Measurements from ENCODE around the gene INO80E.

INO80E gene

DNA sequence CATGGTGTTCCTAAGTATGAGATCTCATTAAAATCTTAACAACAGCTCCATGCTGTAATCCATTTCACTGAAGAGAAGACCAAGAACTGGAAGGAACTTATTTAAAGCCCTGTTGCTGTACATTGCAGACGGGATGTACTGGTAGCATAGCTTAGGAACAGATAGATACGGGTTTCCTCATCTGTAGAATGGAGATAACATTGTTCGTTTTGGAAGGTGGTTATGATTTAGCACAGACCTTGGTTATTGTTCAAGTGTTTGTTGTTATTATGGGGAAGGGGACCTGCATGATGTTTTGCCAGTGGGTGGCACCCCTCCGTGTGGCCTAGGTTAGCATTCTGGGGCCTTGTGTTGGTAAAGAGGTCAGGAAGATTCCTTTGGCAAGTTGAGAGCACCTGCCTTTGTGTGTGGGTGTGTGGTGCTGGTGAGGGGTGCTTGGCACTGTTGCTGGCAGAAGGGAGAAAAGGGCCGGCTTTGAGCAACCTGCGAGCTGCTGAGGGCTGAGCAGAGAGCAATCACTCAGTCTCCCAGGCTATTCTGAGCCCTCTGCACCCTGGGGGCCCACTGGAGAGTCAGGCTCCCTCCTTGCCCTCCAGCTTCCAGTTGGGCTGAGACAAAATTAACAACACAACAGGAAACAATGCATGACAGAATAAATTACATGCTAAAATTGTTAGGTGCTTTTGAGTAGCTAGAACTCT lies 20.1 kb upstream of the INO80E start:
- DNase-seq (ENCODE audit: low spot score) = no peak

- DNase-seq (ENCODE audit: low spot score) = no peak
Measured at GRCh38 chr16:29977063-29977825, 18.8 kb upstream of the INO80E start.

GRCh38 chr16:29978081-29978480 lies 18.0 kb upstream of the INO80E start:
- no peak for DNase-seq (ENCODE audit: low spot score)

- DNase-seq (ENCODE audit: low spot score) = no peak
Measured at GRCh38 chr16:29978564-29979270, 17.3 kb upstream of the INO80E start.

- DNase-seq (ENCODE audit: low spot score) = no peak
Measured at GRCh38 chr16:29982560-29983419, 13.3 kb upstream of the INO80E start.

GRCh38 chr16:29983420-29984136 lies 12.5 kb upstream of the INO80E start:
- DNase-seq (ENCODE audit: low spot score) = no peak

DNA sequence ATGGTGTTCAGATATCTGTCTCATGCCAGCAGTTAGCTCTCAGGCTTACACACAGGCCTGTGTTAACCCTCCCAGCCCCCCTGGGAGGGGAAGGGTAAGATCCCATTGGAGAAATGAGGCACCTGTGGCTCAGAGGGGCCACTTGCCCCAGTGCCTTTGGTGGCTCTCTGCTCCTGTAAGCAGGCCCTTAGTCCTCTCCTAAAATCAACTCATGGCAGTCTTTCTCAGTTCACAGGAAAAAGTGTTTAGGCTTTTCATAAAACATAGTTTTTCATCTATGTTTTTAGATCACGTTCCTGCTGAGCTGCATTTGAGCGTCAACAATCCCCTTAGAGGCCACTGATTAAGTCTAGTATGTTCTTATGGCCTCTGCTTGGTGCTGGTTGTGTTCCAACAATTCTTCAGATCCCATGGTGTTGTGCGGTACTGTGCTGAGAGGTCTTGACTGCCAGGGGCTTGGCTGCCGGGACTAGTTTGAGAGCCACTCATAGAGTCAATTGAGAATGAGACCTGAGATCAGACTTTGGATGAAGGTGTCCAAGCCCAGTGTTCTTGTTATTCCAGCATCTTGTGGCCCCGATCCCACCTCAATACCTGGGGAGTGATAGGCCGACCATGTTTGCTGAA lies 11.8 kb upstream of the INO80E start:
- no peak for DNase-seq (ENCODE audit: low spot score)

DNA sequence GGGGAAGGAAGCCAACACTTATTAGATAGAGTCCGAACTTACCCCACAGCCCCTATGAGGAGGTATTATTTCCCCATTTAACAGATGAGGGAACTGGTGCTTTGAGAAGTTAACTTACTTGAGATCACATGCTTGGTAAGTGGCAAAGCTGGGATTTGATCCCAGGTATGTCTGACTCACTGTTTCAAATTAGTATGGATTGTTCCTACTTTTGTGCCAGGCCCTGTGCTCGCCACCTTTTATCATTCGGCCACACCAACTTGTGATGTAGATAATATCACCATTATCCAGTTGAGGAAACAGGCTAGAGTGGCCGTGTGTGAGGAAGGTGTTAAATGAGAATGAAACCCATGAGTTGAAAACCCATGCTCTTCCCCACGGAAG lies 11.3 kb upstream of the INO80E start:
- DNase-seq (ENCODE audit: low spot score) = no peak

DNA sequence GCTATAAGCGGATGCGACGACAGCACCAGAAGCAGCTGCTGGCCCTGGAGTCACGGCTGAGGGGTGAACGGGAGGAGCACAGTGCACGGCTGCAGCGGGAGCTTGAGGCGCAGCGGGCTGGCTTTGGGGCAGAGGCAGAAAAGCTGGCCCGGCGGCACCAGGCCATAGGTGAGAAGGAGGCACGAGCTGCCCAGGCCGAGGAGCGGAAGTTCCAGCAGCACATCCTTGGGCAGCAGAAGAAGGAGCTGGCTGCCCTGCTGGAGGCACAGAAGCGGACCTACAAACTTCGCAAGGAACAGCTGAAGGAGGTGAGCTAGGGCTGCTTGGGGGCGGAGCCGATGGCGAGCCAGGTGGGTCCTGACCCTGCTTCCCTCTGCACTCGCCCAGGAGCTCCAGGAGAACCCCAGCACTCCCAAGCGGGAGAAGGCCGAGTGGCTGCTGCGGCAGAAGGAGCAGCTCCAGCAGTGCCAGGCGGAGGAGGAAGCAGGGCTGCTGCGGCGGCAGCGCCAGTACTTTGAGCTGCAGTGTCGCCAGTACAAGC lies 10.7 kb upstream of the INO80E start:
- no peak for DNase-seq (ENCODE audit: low spot score)

DNA sequence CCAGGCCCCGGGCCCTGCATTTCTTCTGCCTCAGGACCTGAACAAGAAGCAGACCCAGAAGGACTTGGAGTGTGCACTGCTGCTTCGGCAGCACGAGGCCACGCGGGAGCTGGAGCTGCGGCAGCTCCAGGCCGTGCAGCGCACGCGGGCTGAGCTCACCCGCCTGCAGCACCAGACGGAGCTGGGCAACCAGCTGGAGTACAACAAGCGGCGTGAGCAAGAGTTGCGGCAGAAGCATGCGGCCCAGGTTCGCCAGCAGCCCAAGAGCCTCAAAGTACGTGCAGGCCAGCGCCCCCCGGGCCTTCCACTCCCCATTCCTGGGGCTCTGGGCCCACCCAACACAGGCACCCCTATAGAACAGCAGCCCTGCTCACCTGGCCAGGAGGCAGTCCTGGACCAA lies 9.8 kb upstream of the INO80E start:
- DNase-seq (ENCODE audit: low spot score) = no peak

- no peak for DNase-seq (ENCODE audit: low spot score)
Measured at GRCh38 chr16:29986931-29987330, 9.1 kb upstream of the INO80E start.

GRCh38 chr16:29987371-29988085 lies 8.5 kb upstream of the INO80E start:
- DNase-seq (ENCODE audit: low spot score) = no peak

DNA sequence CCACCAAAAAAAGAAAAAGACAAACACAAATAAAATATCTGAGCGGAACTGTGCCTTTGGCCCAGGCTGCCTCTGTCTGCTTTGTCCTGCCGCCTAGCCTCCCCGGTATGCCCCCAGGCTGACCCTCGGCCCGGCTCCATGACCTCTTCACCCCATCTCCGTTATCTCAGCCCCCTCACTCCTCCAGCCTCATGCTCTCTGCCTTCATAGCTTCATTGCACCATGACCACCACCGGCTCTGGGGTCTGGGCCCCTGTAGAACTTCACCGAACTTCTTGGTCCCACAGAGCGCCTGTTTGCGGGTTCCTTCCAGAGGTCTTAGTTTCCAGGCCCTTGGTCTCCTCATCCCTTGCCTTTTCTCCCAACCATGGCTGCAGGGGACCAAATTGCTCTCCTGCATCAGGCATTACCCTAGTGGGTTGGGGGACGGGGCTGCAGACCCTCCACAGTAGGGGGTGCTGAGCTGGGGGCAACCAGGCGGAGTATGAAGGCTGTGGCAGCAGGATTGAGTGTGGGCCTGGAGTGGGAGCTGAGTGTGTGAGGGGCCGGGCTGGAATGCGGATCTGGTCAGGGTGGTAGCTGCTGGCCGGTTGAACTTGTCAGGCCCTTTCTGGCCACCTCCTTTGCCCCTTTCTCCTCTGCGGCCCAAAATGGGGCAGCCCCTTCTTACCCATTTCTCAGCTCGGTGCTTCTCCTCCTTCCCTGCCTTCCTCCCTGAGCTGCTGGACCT lies 7.5 kb upstream of the INO80E start:
- DNase-seq (ENCODE audit: low spot score) = no peak

DNA sequence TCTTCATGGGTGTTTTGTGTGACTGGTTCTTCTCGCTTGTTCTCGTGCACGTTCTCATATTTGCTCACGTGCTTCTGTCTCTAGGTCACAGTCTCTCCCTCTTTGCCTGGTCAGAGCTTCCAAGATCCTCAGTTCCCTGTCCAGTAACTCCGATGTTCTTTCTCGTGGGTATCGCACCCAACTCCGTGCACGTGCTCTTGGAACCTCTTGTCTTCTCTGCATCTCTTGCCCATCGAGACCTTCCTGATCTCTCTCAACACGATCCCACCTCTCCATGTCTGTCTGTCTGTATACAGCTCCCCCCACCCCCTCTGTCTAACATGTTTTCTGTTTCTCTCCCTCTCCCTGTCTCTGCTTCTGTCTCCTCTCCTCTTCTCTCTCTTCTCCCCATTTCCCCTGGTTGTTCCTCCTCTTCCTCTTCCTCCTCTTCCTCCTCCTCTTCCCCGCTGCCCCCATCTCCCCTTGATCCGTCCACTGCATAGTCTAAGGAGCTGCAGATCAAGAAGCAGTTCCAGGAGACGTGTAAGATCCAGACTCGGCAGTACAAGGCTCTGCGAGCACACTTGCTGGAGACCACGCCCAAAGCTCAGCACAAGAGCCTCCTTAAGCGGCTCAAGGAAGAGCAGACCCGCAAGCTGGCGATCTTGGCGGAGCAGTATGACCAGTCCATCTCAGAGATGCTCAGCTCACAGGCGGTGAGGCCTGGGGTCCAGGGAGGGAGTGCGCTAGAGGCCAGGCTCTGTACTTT lies 6.8 kb upstream of the INO80E start:
- no peak for DNase-seq (ENCODE audit: low spot score)

DNA sequence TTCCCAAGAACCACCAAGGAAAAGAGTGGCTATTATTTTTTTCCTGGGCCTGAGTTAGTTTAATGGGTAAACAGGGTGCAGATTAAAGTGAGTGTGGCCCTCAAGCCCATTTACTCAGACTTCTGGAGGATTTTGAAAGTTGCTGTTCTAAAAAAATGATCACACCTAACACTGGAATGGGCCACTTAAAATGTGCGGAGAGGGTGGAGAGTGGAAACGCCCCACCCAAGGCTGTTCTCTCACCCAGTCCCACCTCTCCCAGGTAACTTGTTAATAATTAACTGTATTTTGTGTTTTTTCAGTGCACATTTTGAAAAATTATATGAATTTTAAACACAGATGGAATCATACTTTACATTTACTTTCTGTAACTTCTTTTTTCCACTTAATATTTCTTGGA lies 6.0 kb upstream of the INO80E start:
- DNase-seq (ENCODE audit: low spot score) = no peak

- DNase-seq (ENCODE audit: low spot score) = no peak
Measured at GRCh38 chr16:29990883-29991570, 5.0 kb upstream of the INO80E start.

DNA sequence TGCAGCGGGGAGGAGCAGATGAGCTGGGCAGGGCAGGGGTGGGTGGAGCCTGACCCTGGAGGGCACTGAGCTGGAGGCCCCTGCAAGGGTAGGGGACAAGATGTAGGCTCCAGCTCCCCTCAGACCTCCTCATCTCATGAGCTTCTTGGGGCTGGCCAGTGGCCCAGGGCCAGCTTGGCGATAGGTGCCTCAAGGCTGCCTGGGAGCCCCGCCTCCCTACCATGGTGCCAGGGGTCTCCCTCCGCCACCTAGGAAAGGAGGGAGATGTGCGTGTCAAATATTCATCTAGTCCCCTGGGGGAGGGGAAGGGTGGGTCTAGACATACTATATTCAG lies 4.5 kb upstream of the INO80E start:
- no peak for DNase-seq (ENCODE audit: low spot score)

DNA sequence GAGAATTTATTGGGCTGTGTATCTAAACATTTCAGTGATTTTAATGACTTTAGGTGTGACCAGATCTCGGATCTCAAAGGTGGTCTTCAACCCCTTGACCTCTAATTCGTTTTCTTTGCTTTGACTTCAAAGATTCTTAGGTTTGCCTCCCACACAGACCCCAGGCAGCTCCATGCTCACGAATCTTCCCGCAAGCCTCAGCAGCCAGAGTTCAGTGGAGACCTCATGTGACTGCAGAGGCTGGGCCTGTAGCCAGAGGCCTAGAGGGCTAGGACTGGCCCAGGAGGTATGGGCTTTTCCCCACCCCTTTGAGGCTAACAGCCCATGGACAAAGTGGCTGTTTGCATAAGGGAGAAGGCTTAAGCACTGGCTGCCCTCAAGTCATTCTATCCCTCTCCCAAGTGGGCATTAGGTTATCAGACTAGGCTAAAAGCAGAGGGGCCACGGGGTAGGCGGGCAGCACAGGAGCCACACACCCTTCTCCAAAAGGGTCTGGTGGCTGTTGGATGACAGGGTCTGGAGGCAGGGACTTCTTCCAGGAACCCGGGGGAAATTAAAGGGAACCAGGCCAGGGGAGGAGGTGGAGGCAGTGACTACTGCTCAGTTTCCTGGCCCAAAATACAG lies 3.6 kb upstream of the INO80E start:
- DNase-seq (ENCODE audit: low spot score) = no peak

All from cerebellar cortex (tissue), 1 donor.